Measurements from ENCODE around the gene TP53I3.
"Not testable (repeated sequence)": the region's sequence is repeated elsewhere in the genome, so short reads cannot be mapped to it uniquely, and the experiment has no call there.

Gene TP53I3

DNA sequence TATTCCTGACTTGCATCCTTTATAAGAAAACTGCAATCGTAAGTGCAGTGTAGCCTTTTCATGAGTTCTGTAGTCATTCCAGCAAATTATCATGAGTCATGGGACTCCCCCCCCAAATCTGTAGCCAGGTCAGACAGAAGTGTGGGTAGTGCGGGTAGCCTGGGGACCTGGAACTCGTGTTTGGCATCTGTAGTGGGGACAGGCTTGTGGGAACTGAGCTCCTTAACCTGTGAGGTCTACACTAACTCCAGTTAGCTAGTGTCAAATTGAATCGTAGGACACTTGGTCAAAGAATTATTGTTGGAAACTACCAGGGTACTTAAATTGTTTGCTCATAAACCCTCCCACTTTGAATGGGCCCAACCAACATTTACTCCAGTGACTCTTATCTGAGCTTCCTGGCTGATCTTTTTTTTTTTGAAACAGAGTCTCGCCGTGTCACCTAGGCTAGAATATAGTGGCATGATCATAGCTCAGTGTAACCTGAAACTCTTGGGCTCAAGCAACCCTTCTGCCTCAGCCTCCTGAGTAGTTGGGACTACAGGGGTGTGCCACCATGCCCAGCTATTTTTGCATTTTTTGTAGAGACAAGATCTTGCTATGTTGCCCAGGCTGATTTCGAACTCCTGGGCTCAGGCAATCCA lies 26.1 kb upstream of the TP53I3 start:
- H3K27me3 ChIP-seq (replicated peaks in 2 of 5; ENCODE audit: control insufficient read depth in 4 of 5, insufficient read depth in 5 of 5, low read length in 4 of 5), result no peaks in the 10 kb centered on the region
- ChIA-PET CTCF (interaction anchor here (0.8 to 1.6 kb wide), 5 partner anchors 9 to 49 kb away, joined by 3 to 6 read pairs (median 4); partner anchors contain the start of gene TP53I3), POLR2A (interaction anchor here (0.6 kb wide), 1 partner anchor 15 kb away, joined by 3 read pairs; no protein-coding TSS in a partner anchor)
- no peak overlapping the region for H3K27ac ChIP-seq (ENCODE audit: insufficient read depth in 1 of 2, low read depth in 1 of 2, low read length in 2 of 2, poor library complexity in 1 of 2, severe bottlenecking in 2 of 2)
- H3K4me1 ChIP-seq (ENCODE audit: control extremely low read depth in 1 of 4, control insufficient read depth in 4 of 4, insufficient read depth in 4 of 4, low read length in 3 of 4), result no peaks in the 10 kb centered on the region
- DNase-seq, result no peak
- no peak overlapping the region for H3K4me3 ChIP-seq (ENCODE audit: control insufficient read depth in 1 of 7, extremely low read depth in 1 of 7, insufficient read depth in 4 of 7, low read depth in 2 of 7, low read length in 6 of 7)
- peaks cover 0 to 24% (median 0%) of the 10 kb centered on the region in 5 experiments for H3K9me3 ChIP-seq (ENCODE audit: control extremely low read depth in 1 of 5, control insufficient read depth in 4 of 5, insufficient read depth in 2 of 5, low read depth in 1 of 5, low read length in 4 of 5)
- peaks cover 0 to 24% (median 3%) of the 10 kb centered on the region in 4 experiments for H3K36me3 ChIP-seq (ENCODE audit: control insufficient read depth in 4 of 4, insufficient read depth in 4 of 4, low read length in 3 of 4)
- WGBS (ENCODE audit: insufficient coverage), result 100% methylated on average over 5 of the region's 7 CpGs

DNA sequence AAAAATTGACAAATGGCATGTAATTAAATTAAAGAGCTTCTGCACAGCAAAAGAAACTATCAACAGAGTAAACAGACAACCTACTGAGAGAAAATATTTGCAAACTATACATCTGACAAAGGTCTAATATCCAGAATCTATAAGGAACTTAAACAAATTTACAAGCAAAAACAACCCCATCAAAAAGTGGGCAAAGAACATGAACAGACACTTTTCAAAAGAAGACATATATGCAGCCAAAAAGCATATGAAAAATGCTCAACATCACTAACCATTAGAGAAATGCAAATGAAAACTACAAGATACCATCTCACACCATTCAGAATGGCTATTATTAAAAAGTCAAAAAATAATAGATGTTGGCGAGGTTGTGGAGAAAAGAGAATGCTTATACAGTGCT lies 24.8 kb upstream of the TP53I3 start:
- CTCF ChIA-PET; POLR2A ChIA-PET; H3K4me3 ChIP-seq (ENCODE audit: control insufficient read depth in 1 of 7, extremely low read depth in 1 of 7, insufficient read depth in 4 of 7, low read depth in 2 of 7, low read length in 6 of 7); H3K27me3 ChIP-seq (replicated peaks in 2 of 5; ENCODE audit: control insufficient read depth in 4 of 5, insufficient read depth in 5 of 5, low read length in 4 of 5); H3K4me1 ChIP-seq (ENCODE audit: control extremely low read depth in 1 of 4, control insufficient read depth in 4 of 4, insufficient read depth in 4 of 4, low read length in 3 of 4); DNase-seq; H3K27ac ChIP-seq (ENCODE audit: insufficient read depth in 1 of 2, low read depth in 1 of 2, low read length in 2 of 2, poor library complexity in 1 of 2, severe bottlenecking in 2 of 2): not testable (repeated sequence)
- Histone ChIP-seq H3K9me3 (ENCODE audit: control extremely low read depth in 1 of 5, control insufficient read depth in 4 of 5, insufficient read depth in 2 of 5, low read depth in 1 of 5, low read length in 4 of 5) (peaks cover 2 to 33% (median 4%) of the 10 kb centered on the region in 5 experiments), H3K36me3 (ENCODE audit: control insufficient read depth in 4 of 4, insufficient read depth in 4 of 4, low read length in 3 of 4) (peaks cover 0 to 22% (median 2%) of the 10 kb centered on the region in 4 experiments)
- no CpG with 5 or more reads among the region's 1 CpG for WGBS (ENCODE audit: insufficient coverage)

DNA sequence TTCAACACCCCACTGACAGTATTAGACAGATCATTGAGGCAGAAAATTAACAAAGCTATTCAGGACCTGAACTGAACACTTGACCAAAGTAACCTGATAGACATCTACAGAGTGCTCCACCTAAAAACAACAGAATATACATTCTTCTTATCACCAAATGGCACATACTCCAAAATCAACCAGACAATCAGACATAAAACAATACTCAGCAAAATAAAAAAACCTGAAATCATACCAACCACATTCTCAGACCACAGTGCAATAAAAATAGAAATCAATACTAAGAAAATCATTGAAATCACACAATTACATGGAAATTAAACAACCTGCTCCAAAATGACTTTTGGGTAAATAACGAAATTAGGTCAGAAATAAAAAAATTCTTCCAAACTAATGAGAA lies 22.7 kb upstream of the TP53I3 start:
- DNase-seq, result no peak
- H3K36me3 ChIP-seq (ENCODE audit: control insufficient read depth in 4 of 4, insufficient read depth in 4 of 4, low read length in 3 of 4), result peaks cover 8 to 18% (median 11%) of the 10 kb centered on the region in 4 experiments
- ChIA-PET CTCF (interaction anchor here (1.4 kb wide), 1 partner anchor 25 kb away, joined by 4 read pairs; no protein-coding TSS in a partner anchor), POLR2A (no interaction called here)
- H3K27me3 ChIP-seq (replicated peaks in 2 of 5; ENCODE audit: control insufficient read depth in 4 of 5, insufficient read depth in 5 of 5, low read length in 4 of 5), result no peaks in the 10 kb centered on the region
- H3K9me3 ChIP-seq (ENCODE audit: control extremely low read depth in 1 of 5, control insufficient read depth in 4 of 5, insufficient read depth in 2 of 5, low read depth in 1 of 5, low read length in 4 of 5), result peaks cover 2 to 32% (median 4%) of the 10 kb centered on the region in 5 experiments
- no CpG with 5 or more reads among the region's 1 CpG for WGBS (ENCODE audit: insufficient coverage)
- H3K4me1 ChIP-seq (ENCODE audit: control extremely low read depth in 1 of 4, control insufficient read depth in 4 of 4, insufficient read depth in 4 of 4, low read length in 3 of 4), result no peaks in the 10 kb centered on the region
- H3K27ac ChIP-seq (ENCODE audit: insufficient read depth in 1 of 2, low read depth in 1 of 2, low read length in 2 of 2, poor library complexity in 1 of 2, severe bottlenecking in 2 of 2), result no peak overlapping the region
- H3K4me3 ChIP-seq (ENCODE audit: control insufficient read depth in 1 of 7, extremely low read depth in 1 of 7, insufficient read depth in 4 of 7, low read depth in 2 of 7, low read length in 6 of 7), result no peak overlapping the region

- ChIA-PET CTCF (interaction anchor here (1.4 kb wide), 1 partner anchor 24 kb away, joined by 4 read pairs; no protein-coding TSS in a partner anchor), POLR2A (no interaction called here)
- H3K27ac ChIP-seq (ENCODE audit: insufficient read depth in 1 of 2, low read depth in 1 of 2, low read length in 2 of 2, poor library complexity in 1 of 2, severe bottlenecking in 2 of 2), result no peak overlapping the region
- no peaks in the 10 kb centered on the region for H3K4me1 ChIP-seq (ENCODE audit: control extremely low read depth in 1 of 4, control insufficient read depth in 4 of 4, insufficient read depth in 4 of 4, low read length in 3 of 4)
- DNase-seq, result no peak
- H3K36me3 ChIP-seq (ENCODE audit: control insufficient read depth in 4 of 4, insufficient read depth in 4 of 4, low read length in 3 of 4), result peaks cover 8 to 20% (median 11%) of the 10 kb centered on the region in 4 experiments
- H3K9me3 ChIP-seq (ENCODE audit: control extremely low read depth in 1 of 5, control insufficient read depth in 4 of 5, insufficient read depth in 2 of 5, low read depth in 1 of 5, low read length in 4 of 5), result peaks cover 2 to 32% (median 4%) of the 10 kb centered on the region in 5 experiments
- no peaks in the 10 kb centered on the region for H3K27me3 ChIP-seq (replicated peaks in 2 of 5; ENCODE audit: control insufficient read depth in 4 of 5, insufficient read depth in 5 of 5, low read length in 4 of 5)
- no peak overlapping the region for H3K4me3 ChIP-seq (ENCODE audit: control insufficient read depth in 1 of 7, extremely low read depth in 1 of 7, insufficient read depth in 4 of 7, low read depth in 2 of 7, low read length in 6 of 7)
These were observed 22.2 kb upstream of the TP53I3 start for GRCh38 chr2:24106786-24107185.

DNA sequence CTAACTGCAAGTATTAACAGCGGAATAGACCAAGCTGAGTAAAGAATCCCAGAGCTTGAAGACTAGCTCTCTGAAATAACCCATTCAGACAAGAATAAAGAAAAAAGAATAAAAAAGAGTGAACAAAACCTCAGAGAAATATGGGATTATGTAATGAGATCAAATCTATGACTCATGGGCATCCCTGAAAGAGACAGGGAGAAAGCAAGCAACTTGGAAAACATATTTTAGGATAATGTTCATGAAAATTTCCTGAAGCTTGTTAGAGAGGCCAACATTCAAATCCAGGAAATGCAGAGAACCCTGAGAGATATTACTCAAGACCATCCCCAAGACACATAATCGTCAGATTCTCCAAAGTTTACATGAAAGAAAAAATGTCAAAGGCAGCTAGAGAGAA lies 21.2 kb upstream of the TP53I3 start:
- no peaks in the 10 kb centered on the region for H3K4me1 ChIP-seq (ENCODE audit: control extremely low read depth in 1 of 4, control insufficient read depth in 4 of 4, insufficient read depth in 4 of 4, low read length in 3 of 4)
- H3K9me3 ChIP-seq (ENCODE audit: control extremely low read depth in 1 of 5, control insufficient read depth in 4 of 5, insufficient read depth in 2 of 5, low read depth in 1 of 5, low read length in 4 of 5), result peaks cover 2 to 32% (median 4%) of the 10 kb centered on the region in 5 experiments
- H3K27ac ChIP-seq (ENCODE audit: insufficient read depth in 1 of 2, low read depth in 1 of 2, low read length in 2 of 2, poor library complexity in 1 of 2, severe bottlenecking in 2 of 2), result no peak overlapping the region
- WGBS (ENCODE audit: insufficient coverage), result 0% methylated on average over 1 of the region's 2 CpGs
- CTCF ChIA-PET, result no interaction called here
- no peak overlapping the region for H3K4me3 ChIP-seq (ENCODE audit: control insufficient read depth in 1 of 7, extremely low read depth in 1 of 7, insufficient read depth in 4 of 7, low read depth in 2 of 7, low read length in 6 of 7)
- no peaks in the 10 kb centered on the region for H3K27me3 ChIP-seq (replicated peaks in 2 of 5; ENCODE audit: control insufficient read depth in 4 of 5, insufficient read depth in 5 of 5, low read length in 4 of 5)
- POLR2A ChIA-PET, result no interaction called here
- DNase-seq, result no peak
- H3K36me3 ChIP-seq (ENCODE audit: control insufficient read depth in 4 of 4, insufficient read depth in 4 of 4, low read length in 3 of 4), result peaks cover 8 to 20% (median 11%) of the 10 kb centered on the region in 4 experiments

DNA sequence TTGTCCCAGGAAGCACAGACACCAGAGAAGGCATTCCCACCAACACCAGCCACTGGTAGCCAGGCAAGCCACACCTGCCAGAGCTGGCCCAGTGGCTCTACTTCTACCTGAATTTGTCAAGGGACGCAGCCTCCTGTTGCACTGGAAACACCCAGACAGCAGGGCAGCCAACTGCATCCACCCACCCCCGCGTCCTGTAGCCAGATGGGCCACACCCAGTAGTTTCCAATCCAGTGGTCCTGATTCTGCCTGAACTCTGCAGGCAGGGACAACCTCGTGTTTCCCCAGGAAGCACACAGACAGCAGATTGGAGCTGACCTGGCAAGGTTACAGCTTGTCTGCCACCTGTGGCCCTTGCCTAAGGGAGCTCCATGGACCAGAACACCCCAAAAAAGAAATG lies 20.3 kb upstream of the TP53I3 start:
- no peak for DNase-seq
- POLR2A ChIA-PET, result no interaction called here
- Histone ChIP-seq H3K4me3 (ENCODE audit: control insufficient read depth in 1 of 7, extremely low read depth in 1 of 7, insufficient read depth in 4 of 7, low read depth in 2 of 7, low read length in 6 of 7) (no peak overlapping the region), H3K27me3 (replicated peaks in 2 of 5; ENCODE audit: control insufficient read depth in 4 of 5, insufficient read depth in 5 of 5, low read length in 4 of 5) (no peaks in the 10 kb centered on the region), H3K36me3 (ENCODE audit: control insufficient read depth in 4 of 4, insufficient read depth in 4 of 4, low read length in 3 of 4) (peaks cover 8 to 20% (median 11%) of the 10 kb centered on the region in 4 experiments), H3K4me1 (ENCODE audit: control extremely low read depth in 1 of 4, control insufficient read depth in 4 of 4, insufficient read depth in 4 of 4, low read length in 3 of 4) (no peaks in the 10 kb centered on the region), H3K9me3 (ENCODE audit: control extremely low read depth in 1 of 5, control insufficient read depth in 4 of 5, insufficient read depth in 2 of 5, low read depth in 1 of 5, low read length in 4 of 5) (peaks cover 2 to 32% (median 4%) of the 10 kb centered on the region in 5 experiments), H3K27ac (ENCODE audit: insufficient read depth in 1 of 2, low read depth in 1 of 2, low read length in 2 of 2, poor library complexity in 1 of 2, severe bottlenecking in 2 of 2) (no peak overlapping the region)
- 95% methylated on average over 4 of the region's 4 CpGs for WGBS (ENCODE audit: insufficient coverage)
- CTCF ChIA-PET, result no interaction called here

DNA sequence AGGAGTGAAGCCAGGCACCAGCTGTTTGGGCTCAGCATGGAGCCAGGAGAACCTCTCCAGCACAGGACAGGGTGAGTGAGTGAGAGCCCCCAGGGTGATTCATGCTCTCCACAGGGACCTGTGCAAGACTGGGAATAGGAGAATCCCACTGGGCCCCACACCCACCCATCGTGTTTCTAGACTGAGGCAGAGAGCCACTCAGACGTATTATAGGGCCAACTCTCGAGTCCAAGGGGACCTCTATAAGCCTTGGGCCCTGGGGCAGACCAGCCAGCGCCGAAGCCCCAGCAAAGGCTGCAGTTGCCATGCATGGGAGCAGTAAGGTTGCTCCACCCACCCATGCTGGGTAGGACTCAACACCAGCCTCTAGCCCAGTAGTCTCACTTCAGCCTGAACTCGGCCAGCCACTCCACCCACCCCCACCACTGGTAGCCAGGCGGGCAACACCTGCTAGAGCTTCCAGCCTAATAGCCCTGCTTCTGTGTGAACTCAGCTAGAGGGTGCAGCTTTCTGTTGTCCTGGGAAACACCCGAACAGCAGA lies 19.5 kb upstream of the TP53I3 start:
- POLR2A ChIA-PET, result no interaction called here
- no peaks in the 10 kb centered on the region for H3K27me3 ChIP-seq (replicated peaks in 2 of 5; ENCODE audit: control insufficient read depth in 4 of 5, insufficient read depth in 5 of 5, low read length in 4 of 5)
- no peaks in the 10 kb centered on the region for H3K4me1 ChIP-seq (ENCODE audit: control extremely low read depth in 1 of 4, control insufficient read depth in 4 of 4, insufficient read depth in 4 of 4, low read length in 3 of 4)
- CTCF ChIA-PET, result interaction anchor here (1.0 kb wide), 1 partner anchor 20 kb away, joined by 3 read pairs; the partner anchor contains the start of gene TP53I3
- H3K9me3 ChIP-seq (ENCODE audit: control extremely low read depth in 1 of 5, control insufficient read depth in 4 of 5, insufficient read depth in 2 of 5, low read depth in 1 of 5, low read length in 4 of 5), result peaks cover 2 to 29% (median 4%) of the 10 kb centered on the region in 5 experiments
- no peak for DNase-seq
- no peak overlapping the region for H3K27ac ChIP-seq (ENCODE audit: insufficient read depth in 1 of 2, low read depth in 1 of 2, low read length in 2 of 2, poor library complexity in 1 of 2, severe bottlenecking in 2 of 2)
- WGBS (ENCODE audit: insufficient coverage), result 100% methylated on average over 8 of the region's 8 CpGs
- H3K36me3 ChIP-seq (ENCODE audit: control insufficient read depth in 4 of 4, insufficient read depth in 4 of 4, low read length in 3 of 4), result peaks cover 8 to 20% (median 11%) of the 10 kb centered on the region in 4 experiments
- H3K4me3 ChIP-seq (ENCODE audit: control insufficient read depth in 1 of 7, extremely low read depth in 1 of 7, insufficient read depth in 4 of 7, low read depth in 2 of 7, low read length in 6 of 7), result no peak overlapping the region
